ENCODE results near the gene UBN1.

UBN1 gene

GRCh38 chr16:4846901-4847773, at the start of gene UBN1, which contains the start of gene GLYR1:
TSS of gene UBN1 (plus strand) at chr16:4847481. CDS start at chr16:4852918, 5,437 bp downstream.
TSS of gene GLYR1 (minus strand) at chr16:4847288. CDS start at chr16:4847265, 23 bp downstream.
- peak; percentile 99 for DNase-seq

- DNase-seq = no peak
Measured at GRCh38 chr16:4797805-4798252, 49.5 kb upstream of the UBN1 start.

GRCh38 chr16:4798456-4798855, 48.8 kb upstream of the UBN1 start:
- no peak for DNase-seq

GRCh38 chr16:4799171-4799855, 48.0 kb upstream of the UBN1 start:
- no peak for DNase-seq

- DNase-seq = no peak
Measured at GRCh38 chr16:4800290-4801041, 46.8 kb upstream of the UBN1 start.

GRCh38 chr16:4801051-4801961, 46.0 kb upstream of the UBN1 start:
- DNase-seq = no peak

GRCh38 chr16:4801962-4802658, 45.2 kb upstream of the UBN1 start, which contains the start of gene ROGDI:
TSS of gene ROGDI (minus strand) at chr16:4802633. CDS start at chr16:4802571, 62 bp downstream.
- DNase-seq = no peak

- peak; percentile 94 for DNase-seq
Measured at GRCh38 chr16:4802659-4803287, 44.5 kb upstream of the UBN1 start.

- DNase-seq = no peak
Measured at GRCh38 chr16:4803401-4803844, 43.9 kb upstream of the UBN1 start.

- no peak for DNase-seq
Measured at GRCh38 chr16:4803898-4804762, 43.2 kb upstream of the UBN1 start.

GRCh38 chr16:4805231-4805630, 42.0 kb upstream of the UBN1 start:
- no peak for DNase-seq

GRCh38 chr16:4806280-4806679, 41.0 kb upstream of the UBN1 start:
- DNase-seq = no peak

GRCh38 chr16:4811242-4811641, 36.0 kb upstream of the UBN1 start:
- no peak for DNase-seq

GRCh38 chr16:4811773-4812172, 35.5 kb upstream of the UBN1 start:
- no peak for DNase-seq

- no peak for DNase-seq
Measured at GRCh38 chr16:4813251-4814003, 33.9 kb upstream of the UBN1 start.

GRCh38 chr16:4814046-4814445, 33.2 kb upstream of the UBN1 start:
- no peak for DNase-seq

- DNase-seq = no peak
Measured at GRCh38 chr16:4814542-4815173, 32.6 kb upstream of the UBN1 start.

GRCh38 chr16:4820652-4821051, 26.6 kb upstream of the UBN1 start:
- DNase-seq = no peak
